ENCODE results near the gene CMSS1.

DNA sequence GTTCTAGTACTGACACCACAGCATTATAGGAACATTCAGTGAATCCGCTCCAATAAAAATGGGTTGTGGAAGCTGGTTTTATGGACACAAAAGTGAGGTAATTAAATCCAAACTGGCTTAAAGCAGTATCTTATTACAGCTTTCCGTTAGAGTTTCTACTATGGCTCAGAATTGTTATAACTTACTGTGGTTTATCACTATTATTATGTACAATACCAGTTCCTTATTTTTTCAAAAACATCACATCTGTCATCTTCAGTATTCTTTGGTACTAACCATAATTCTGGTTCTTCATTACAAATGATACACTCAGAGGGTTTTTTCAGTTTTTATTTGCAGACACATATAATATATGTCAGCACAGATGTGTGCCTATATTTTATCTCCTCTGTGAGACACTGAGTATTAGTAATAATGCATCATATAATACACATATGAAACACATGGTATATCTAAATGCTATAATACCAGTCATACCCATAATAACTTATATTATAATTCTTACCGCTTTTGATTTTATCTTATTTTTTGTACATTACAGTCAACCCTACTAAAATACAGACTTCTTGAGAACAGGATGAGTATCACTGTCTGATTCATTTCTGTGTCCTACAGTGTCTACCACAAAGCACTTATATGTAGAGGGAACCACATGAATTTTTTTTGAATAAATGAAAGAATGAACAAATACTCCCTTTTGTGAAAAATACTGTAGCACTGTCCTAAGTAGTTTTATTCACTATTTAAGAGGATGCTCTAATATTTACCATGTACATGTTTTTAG is 39.0 kb downstream of the CMSS1 start:
- TF ChIP-seq YY1 (IDR thresholded peaks at IDR 0.05; ENCODE audit: insufficient read depth, insufficient read length) = no peak
- TF ChIP-seq ZNF274 (IDR thresholded peaks at IDR 0.05; ENCODE audit: low read depth, low read length) = no peak
